Liver (tissue), 9 donors: Measurements from ENCODE around the gene TFAP2B. TPM values are rescaled to one million over a fixed set of nuclear protein-coding genes. Genes with fewer than 3 reads are reported as not detected.

ENCODE experiments used
- DNase-seq: peaks from one replicate; pipeline ENCODE4 v3.0.0-alpha.2; 2017; ENCODE audit warnings: low spot score
- H3K27ac ChIP-seq, 2 donors: one replicate each; pipeline ENCODE4 v1.7.0; 2013; ENCODE audit warnings: inconsistent platforms in 2 of 2, low read length in 2 of 2, control low read depth in 1 of 2, low read depth in 1 of 2, mild to moderate bottlenecking in 1 of 2
- H3K27me3 ChIP-seq, 4 donors: one replicate each; pipeline versions ENCODE4 v1.6.1 to v1.7.0; 2013; ENCODE audit warnings: low read length in 3 of 4, inconsistent platforms in 1 of 4, mild to moderate bottlenecking in 1 of 4, moderate library complexity in 1 of 4; ENCODE audit not compliant: control insufficient read depth in 4 of 4, insufficient read depth in 4 of 4
- H3K36me3 ChIP-seq, 4 donors: one replicate each; pipeline versions ENCODE4 v1.6.1 to v1.7.0; 2013; ENCODE audit warnings: low read length in 3 of 4, mild to moderate bottlenecking in 3 of 4, low read depth in 1 of 4, moderate library complexity in 1 of 4; ENCODE audit not compliant: control insufficient read depth in 4 of 4, insufficient read depth in 3 of 4
- H3K4me1 ChIP-seq, 4 donors: one replicate each; pipeline versions ENCODE4 v1.6.1 to v1.7.0; 2013; ENCODE audit warnings: low read length in 3 of 4, mild to moderate bottlenecking in 3 of 4, moderate library complexity in 1 of 4; ENCODE audit not compliant: control insufficient read depth in 4 of 4, insufficient read depth in 4 of 4
- H3K4me3 ChIP-seq, 3 donors: one replicate each; pipeline versions ENCODE4 v1.6.1 to v1.7.0; 2013; ENCODE audit warnings: low read length in 3 of 3, control low read depth in 1 of 3, low read depth in 1 of 3, mild to moderate bottlenecking in 1 of 3
- H3K9ac ChIP-seq, 2 donors: one replicate each; pipeline ENCODE4 v1.7.0; 2013; ENCODE audit warnings: low read length in 2 of 2, mild to moderate bottlenecking in 2 of 2, moderate library complexity in 2 of 2, control low read depth in 1 of 2, low read depth in 1 of 2
- H3K9me3 ChIP-seq, 4 donors: one replicate each; pipeline versions ENCODE4 v1.6.1 to v1.7.0; 2013; ENCODE audit warnings: low read length in 3 of 4; ENCODE audit not compliant: control insufficient read depth in 4 of 4
- ATF3 ChIP-seq: IDR thresholded peaks from 2 replicates; pipeline ENCODE4 v1.6.1; 2016; ENCODE audit warnings: antibody characterized with exemption
- CTCF ChIP-seq: fragments of 150-350 bp; IDR thresholded peaks from 2 replicates; pipeline ENCODE4 v1.5.1; 2017; ENCODE audit warnings: improper control_type of control experiment, low read depth, low read length; ENCODE audit not compliant: missing input control
- EGR1 ChIP-seq, 2 donors: IDR thresholded peaks; 2 replicates each; pipeline ENCODE4 v1.6.1; 2016 to 2018; ENCODE audit warnings: antibody characterized with exemption in 2 of 2, low read depth in 2 of 2
- FOXA2 ChIP-seq: IDR thresholded peaks from 2 replicates; pipeline ENCODE4 v1.6.1; 2016; ENCODE audit warnings: antibody characterized with exemption
- HNF4A ChIP-seq, 2 donors: conservative IDR thresholded peaks; 2 replicates each; pipeline ENCODE4 v1.6.1; 2016; ENCODE audit warnings: antibody characterized with exemption in 2 of 2, mild to moderate bottlenecking in 2 of 2
- HNF4G ChIP-seq: IDR thresholded peaks from 2 replicates; pipeline ENCODE4 v1.6.1; 2016; ENCODE audit warnings: antibody characterized with exemption
- JUND ChIP-seq, 2 donors: IDR thresholded peaks; 2 replicates each; pipeline ENCODE4 v1.6.1; 2016; ENCODE audit warnings: antibody characterized with exemption in 2 of 2
- MAX ChIP-seq: IDR thresholded peaks from 2 replicates; pipeline ENCODE4 v1.6.1; 2016; ENCODE audit warnings: antibody characterized with exemption
- NR2F2 ChIP-seq: IDR thresholded peaks from 2 replicates; pipeline ENCODE4 v1.6.1; 2016; ENCODE audit warnings: antibody characterized with exemption
- RAD21 ChIP-seq, 2 donors: IDR thresholded peaks; 2 replicates each; pipeline ENCODE4 v1.6.1; 2016; ENCODE audit warnings: antibody characterized with exemption in 2 of 2, mild to moderate bottlenecking in 2 of 2
- RXRA ChIP-seq, 2 donors: IDR thresholded peaks; 2 replicates each; pipeline ENCODE4 v1.6.1; 2017 to 2018; ENCODE audit warnings: antibody characterized with exemption in 2 of 2, mild to moderate bottlenecking in 1 of 2
- TAF1 ChIP-seq: conservative IDR thresholded peaks from 2 replicates; pipeline ENCODE4 v1.6.1; 2016; ENCODE audit warnings: antibody characterized with exemption, mild to moderate bottlenecking
- YY1 ChIP-seq: IDR thresholded peaks from 2 replicates; pipeline ENCODE4 v1.6.1; 2016; ENCODE audit warnings: antibody characterized with exemption, mild to moderate bottlenecking
- ZBTB33 ChIP-seq: IDR thresholded peaks from 2 replicates; pipeline ENCODE4 v1.6.1; 2016; ENCODE audit warnings: antibody characterized with exemption
- WGBS: extraction: QIAGEN DNeasy Blood & Tissue Kit; methylation state at CpG from one replicate; pipeline ENCODE4 v1.1.7; 2013; 5-methylcytosine and 5-hydroxymethylcytosine counted together
- polyA plus RNA-seq, 2 donors: library from polyadenylated mRNA; stranded (reverse) in 1 of 2; unstranded in 1 of 2; fragments of 200-250 nt in 1 of 2; fragments of >200 nt in 1 of 2; fragmentation: Nextera tagmentation in 1 of 2; extraction: Ambion mirVana in 1 of 2; gene quantifications; one replicate each; pipeline versions ENCODE4 v1.2.1 to v1.2.3, GENCODE V29; 2013 to 2015
- total RNA-seq, 2 donors: library from RNA; depleted of rRNA; stranded (reverse); fragments of >200 nt; gene quantifications; one replicate each; pipeline ENCODE4 v1.2.3, GENCODE V29; 2014
- donor health status: healthy.
- donor health status: healthy.
- donor health status: healthy.
- donor health status: healthy.
- donor health status: healthy.

The TFAP2B gene
- total and polyA plus RNA-seq, 4 donors, result not detected

- Histone ChIP-seq H3K9ac (no peak overlapping the region), H3K36me3 (no peaks in the 10 kb centered on the region), H3K4me1 (peaks cover 7 to 14% (median 12%) of the 10 kb centered on the region in 4 donors), H3K27me3 (peaks cover 0 to 44% (median 19%) of the 10 kb centered on the region in 4 donors), H3K9me3 (peaks cover 0 to 1% (median 0%) of the 10 kb centered on the region in 4 donors), H3K27ac (no peak overlapping the region), H3K4me3 (no peak overlapping the region)
- WGBS, result 9% methylated on average over 2 of the region's 2 CpGs
- DNase-seq, result no peak
- no peak for TF ChIP-seq MAX
These were observed 5.9 kb downstream of the TFAP2B start for GRCh38 chr6:50824552-50824951.

- Histone ChIP-seq H3K36me3 (no peaks in the 10 kb centered on the region), H3K4me1 (peaks cover under 1 to 6% (median 3%) of the 10 kb centered on the region in 4 donors), H3K9me3 (peaks cover 0 to 1% (median 0%) of the 10 kb centered on the region in 4 donors), H3K27ac (no peak overlapping the region), H3K27me3 (peaks cover 0 to 42% (median 20%) of the 10 kb centered on the region in 4 donors), H3K9ac (no peak overlapping the region), H3K4me3 (no peak overlapping the region)
- TF ChIP-seq TAF1, result no peak
- TF ChIP-seq NR2F2, result no peak
- no peak for TF ChIP-seq FOXA2
- TF ChIP-seq YY1, result no peak
- TF ChIP-seq EGR1 (IDR thresholded peaks at IDR 0.05; ENCODE audit: low read depth in 2 of 2), result no peak
- TF ChIP-seq RXRA (IDR thresholded peaks at IDR 0.05), result no peak
- no peak for TF ChIP-seq HNF4A (conservative IDR thresholded peaks at IDR 0.05)
- no peak for TF ChIP-seq HNF4G
- no peak for TF ChIP-seq RAD21 (IDR thresholded peaks at IDR 0.05)
- TF ChIP-seq CTCF, result no peak
- TF ChIP-seq ATF3, result no peak
- TF ChIP-seq JUND (IDR thresholded peaks at IDR 0.05), result no peak
- no peak for TF ChIP-seq ZBTB33
- DNase-seq, result no peak
- WGBS, result 9% methylated on average over 16 of the region's 16 CpGs
These were observed 6.8 kb downstream of the TFAP2B start for GRCh38 chr6:50825375-50826036.
